Measurements from ENCODE around the gene KIAA0232. TPM values are rescaled to one million over a fixed set of nuclear protein-coding genes. Genes with fewer than 3 reads are reported as not detected.

The KIAA0232 gene
- total RNA-seq, 2 experiments from 2014 or later, result 13.5 to 14.4 TPM

DNA sequence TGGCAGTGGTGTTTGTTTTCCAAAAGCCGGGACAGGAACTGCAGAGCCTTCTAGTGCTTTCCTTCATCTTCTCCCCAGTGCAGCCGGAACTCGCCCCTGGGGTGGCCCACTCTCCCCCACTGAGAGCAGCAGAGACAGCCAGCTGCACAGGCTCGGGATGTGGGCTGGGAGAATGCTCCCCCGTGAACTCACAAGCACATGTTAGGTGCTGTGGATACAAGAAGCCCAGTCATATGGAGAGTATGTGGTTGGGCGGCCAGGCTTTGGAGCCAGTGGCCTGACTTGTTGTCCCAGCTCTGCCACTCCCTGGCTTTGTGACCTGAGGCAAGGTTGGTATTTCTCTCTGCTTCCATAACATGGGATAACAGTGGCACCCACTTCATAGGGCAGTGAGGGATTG lies 9.4 kb upstream of the KIAA0232 start:
- Mint-ChIP-seq H3K27me3 (ENCODE audit: low read depth) (no peaks in the 10 kb centered on the region), H3K36me3 (ENCODE audit: low read depth) (no peaks in the 10 kb centered on the region), H3K4me3 (no peak overlapping the region), H3K27ac (no peak overlapping the region), H3K4me1 (ENCODE audit: low read depth) (peaks cover 39% of the 10 kb centered on the region), H3K9me3 (no peaks in the 10 kb centered on the region)
- CTCF ChIA-PET, result no interaction called here
- intact Hi-C loops (cut with micrococcal nuclease), result no loop called here
- no peak for DNase-seq

DNA sequence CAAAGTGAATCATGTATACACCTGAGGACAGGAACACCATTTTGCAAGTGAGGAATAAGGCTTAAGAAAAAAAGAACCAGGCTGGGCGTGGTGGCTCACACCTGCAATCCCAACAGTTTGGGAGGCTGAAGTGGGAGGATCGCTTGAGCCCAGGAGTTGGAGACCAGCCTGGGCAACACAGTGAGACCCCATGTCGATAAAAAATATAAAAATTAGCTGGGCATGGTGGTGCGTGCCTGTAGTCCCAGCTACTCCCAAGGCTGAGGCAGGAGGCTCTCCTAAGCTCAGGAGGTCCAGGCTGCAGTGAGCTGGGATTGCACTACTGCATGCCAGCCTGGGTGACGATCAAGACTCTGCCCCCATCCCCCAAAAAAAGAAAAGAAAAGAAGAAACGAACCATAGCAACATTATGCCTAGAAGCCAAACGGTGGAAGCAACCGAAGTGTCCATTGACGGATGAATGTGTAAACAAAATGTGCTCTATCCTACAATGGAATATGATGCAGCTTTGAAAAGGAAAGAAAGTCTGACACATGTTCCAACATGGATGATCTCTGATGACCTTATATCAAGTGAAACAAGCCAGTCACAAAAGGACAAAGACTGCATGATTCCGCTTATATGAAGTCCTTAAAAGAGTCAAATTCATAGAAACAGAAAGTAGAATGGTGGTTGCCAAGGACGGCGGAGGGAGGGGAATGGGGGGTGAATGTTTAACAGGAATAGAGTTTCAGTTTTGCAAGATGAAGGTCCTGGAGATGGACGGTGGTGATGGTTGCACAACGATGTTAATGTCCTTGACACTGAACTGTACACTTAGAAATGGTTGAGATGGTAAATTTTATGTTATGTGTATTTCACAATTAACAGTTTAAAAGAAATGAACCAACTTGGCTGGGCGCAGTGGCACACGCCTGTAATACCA lies 8.6 kb upstream of the KIAA0232 start:
- H3K36me3 Mint-ChIP-seq (ENCODE audit: low read depth), result no peaks in the 10 kb centered on the region
- H3K4me3 Mint-ChIP-seq, result no peak overlapping the region
- no peaks in the 10 kb centered on the region for H3K9me3 Mint-ChIP-seq
- CTCF ChIA-PET, result no interaction called here
- peaks cover 35% of the 10 kb centered on the region for H3K4me1 Mint-ChIP-seq (ENCODE audit: low read depth)
- no peak overlapping the region for H3K27ac Mint-ChIP-seq
- intact Hi-C loops (cut with micrococcal nuclease), result no loop called here
- no peak for DNase-seq
- H3K27me3 Mint-ChIP-seq (ENCODE audit: low read depth), result no peaks in the 10 kb centered on the region

DNA sequence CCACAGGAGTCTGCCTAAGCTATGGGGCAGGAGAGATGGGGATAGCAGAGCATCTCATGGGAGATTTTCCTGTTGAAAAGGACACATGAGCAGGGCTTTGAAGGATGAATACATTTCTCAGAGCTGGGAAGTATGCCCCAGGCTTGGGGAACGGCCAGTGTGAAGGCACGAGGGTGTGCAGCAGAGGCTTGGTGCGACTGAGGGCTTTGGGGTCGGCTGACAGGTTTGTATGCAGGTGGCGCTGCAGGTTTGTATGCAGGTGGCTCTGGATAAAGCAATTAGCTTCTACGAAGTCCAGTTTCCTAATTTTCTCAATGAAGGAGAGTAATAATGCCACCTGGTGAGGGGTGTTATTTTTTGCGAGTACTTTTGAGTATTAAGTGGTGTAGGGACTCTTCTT lies 6.8 kb upstream of the KIAA0232 start:
- Mint-ChIP-seq H3K4me1 (ENCODE audit: low read depth) (peaks cover 30% of the 10 kb centered on the region), H3K4me3 (no peak overlapping the region), H3K27me3 (ENCODE audit: low read depth) (no peaks in the 10 kb centered on the region), H3K27ac (no peak overlapping the region), H3K9me3 (no peaks in the 10 kb centered on the region), H3K36me3 (ENCODE audit: low read depth) (no peaks in the 10 kb centered on the region)
- intact Hi-C loops (cut with micrococcal nuclease), result no loop called here
- CTCF ChIA-PET, result interaction anchor here (2.1 kb wide), 1 partner anchor 98 kb away, joined by 10 read pairs; no protein-coding TSS in a partner anchor
- no peak for DNase-seq

DNA sequence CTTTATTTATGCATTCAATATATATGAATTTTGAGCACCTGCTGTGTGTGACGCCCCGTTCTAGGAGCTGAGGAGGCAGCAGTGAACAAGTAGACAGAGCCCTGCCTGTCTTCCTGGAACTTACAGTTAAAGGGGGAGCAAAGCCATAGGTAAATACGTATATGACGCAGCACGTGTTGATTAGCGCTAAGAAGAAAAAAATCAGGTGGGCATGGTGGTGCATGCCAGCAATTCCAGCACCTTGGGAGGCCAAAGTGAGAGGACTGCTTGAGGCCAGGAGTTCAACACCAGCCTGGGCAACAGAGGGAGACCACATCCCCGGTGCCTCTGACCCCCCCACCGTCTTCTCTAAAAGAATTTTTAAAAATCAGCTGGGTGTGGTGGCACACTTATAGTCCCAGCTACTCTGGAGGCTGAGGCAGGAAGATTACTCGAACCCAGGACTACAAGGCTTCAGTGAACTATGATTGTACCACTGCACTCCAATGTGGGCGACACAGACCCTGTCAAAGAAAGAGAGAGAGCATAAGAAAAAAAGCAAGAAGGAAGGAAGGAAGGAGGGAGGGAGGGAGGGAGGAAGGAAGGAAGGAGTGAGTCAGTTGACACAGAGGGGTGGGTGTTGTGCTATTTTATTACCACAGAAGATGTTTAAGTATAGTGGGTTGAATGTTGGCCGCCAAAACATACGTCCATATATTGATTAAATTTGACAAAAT lies 5.4 kb upstream of the KIAA0232 start:
- Mint-ChIP-seq H3K4me3 (no peak overlapping the region), H3K27ac (peak overlapping the region; percentile 79), H3K9me3 (no peaks in the 10 kb centered on the region), H3K4me1 (ENCODE audit: low read depth) (peaks cover 38% of the 10 kb centered on the region), H3K27me3 (ENCODE audit: low read depth) (no peaks in the 10 kb centered on the region), H3K36me3 (ENCODE audit: low read depth) (no peaks in the 10 kb centered on the region)
- intact Hi-C loops (cut with micrococcal nuclease), result no loop called here
- CTCF ChIA-PET, result interaction anchor here (0.6 to 4.1 kb wide), 4 partner anchors 82 to 102 kb away, joined by 4 to 19 read pairs (median 7); no protein-coding TSS in a partner anchor
- peak; percentile 19 for DNase-seq

DNA sequence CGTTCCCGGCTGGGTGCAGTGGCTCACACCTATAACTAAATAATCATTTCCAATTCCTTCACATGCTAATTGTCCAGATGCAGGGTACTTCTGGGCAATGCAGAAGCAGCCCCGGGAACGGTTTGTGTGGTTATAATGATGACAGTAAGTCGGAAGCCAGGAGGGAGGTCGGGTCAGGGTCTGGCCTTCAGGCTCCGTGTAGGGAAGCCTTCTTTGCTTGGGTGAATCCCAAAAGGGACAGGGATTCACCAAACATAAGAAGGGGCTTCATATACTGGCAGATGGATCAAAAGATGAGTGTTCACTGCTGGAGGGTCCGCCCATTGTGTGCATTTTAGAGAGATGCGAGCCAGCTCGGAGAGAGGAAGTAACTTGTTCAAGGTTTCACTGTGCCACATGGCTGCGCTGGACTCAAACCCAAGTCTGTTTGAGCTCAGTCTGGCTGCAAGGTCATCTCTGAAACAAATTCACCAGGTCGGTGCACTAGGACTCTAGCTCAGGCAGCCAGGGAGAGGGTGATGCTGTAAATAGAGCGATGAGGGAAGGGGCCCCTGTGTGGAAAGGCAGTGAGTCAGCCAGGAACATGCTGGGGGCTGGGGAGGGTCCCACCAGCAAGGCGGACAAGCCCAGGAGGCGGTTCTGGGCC lies 4.8 kb upstream of the KIAA0232 start:
- Mint-ChIP-seq H3K27ac (peak overlapping the region; percentile 79), H3K4me1 (ENCODE audit: low read depth) (peaks cover 38% of the 10 kb centered on the region), H3K36me3 (ENCODE audit: low read depth) (no peaks in the 10 kb centered on the region), H3K9me3 (no peaks in the 10 kb centered on the region), H3K4me3 (no peak overlapping the region), H3K27me3 (ENCODE audit: low read depth) (no peaks in the 10 kb centered on the region)
- CTCF ChIA-PET, result interaction anchor here (4.1 kb wide), 1 partner anchor 96 kb away, joined by 19 read pairs; no protein-coding TSS in a partner anchor
- DNase-seq, result peak; percentile 40
- intact Hi-C loops (cut with micrococcal nuclease), result no loop called here

DNA sequence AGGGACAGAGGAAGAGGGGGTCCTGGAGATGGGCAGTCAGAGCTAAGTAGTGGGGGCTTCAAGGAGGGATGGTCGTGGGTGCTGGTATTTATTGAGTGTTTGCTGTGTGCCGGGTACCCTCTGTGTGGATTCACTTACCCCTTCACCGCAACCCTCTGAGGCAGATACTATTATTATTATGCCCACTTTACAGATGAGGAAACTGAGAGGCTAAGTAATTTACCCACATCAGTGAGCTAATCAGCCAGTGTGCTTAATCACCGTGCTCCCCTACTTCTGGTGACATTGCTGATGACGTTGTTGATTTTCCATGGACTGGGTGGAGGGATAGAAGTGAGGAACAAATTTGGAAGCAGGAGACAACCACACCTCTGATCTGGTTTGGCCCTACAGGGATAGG lies 4.1 kb upstream of the KIAA0232 start:
- Mint-ChIP-seq H3K9me3 (no peaks in the 10 kb centered on the region), H3K27ac (no peak overlapping the region), H3K4me3 (no peak overlapping the region), H3K27me3 (ENCODE audit: low read depth) (no peaks in the 10 kb centered on the region), H3K36me3 (ENCODE audit: low read depth) (no peaks in the 10 kb centered on the region), H3K4me1 (ENCODE audit: low read depth) (peaks cover 38% of the 10 kb centered on the region)
- DNase-seq, result no peak
- intact Hi-C loops (cut with micrococcal nuclease), result no loop called here
- CTCF ChIA-PET, result interaction anchor here (4.1 kb wide), 1 partner anchor 95 kb away, joined by 19 read pairs; no protein-coding TSS in a partner anchor

DNA sequence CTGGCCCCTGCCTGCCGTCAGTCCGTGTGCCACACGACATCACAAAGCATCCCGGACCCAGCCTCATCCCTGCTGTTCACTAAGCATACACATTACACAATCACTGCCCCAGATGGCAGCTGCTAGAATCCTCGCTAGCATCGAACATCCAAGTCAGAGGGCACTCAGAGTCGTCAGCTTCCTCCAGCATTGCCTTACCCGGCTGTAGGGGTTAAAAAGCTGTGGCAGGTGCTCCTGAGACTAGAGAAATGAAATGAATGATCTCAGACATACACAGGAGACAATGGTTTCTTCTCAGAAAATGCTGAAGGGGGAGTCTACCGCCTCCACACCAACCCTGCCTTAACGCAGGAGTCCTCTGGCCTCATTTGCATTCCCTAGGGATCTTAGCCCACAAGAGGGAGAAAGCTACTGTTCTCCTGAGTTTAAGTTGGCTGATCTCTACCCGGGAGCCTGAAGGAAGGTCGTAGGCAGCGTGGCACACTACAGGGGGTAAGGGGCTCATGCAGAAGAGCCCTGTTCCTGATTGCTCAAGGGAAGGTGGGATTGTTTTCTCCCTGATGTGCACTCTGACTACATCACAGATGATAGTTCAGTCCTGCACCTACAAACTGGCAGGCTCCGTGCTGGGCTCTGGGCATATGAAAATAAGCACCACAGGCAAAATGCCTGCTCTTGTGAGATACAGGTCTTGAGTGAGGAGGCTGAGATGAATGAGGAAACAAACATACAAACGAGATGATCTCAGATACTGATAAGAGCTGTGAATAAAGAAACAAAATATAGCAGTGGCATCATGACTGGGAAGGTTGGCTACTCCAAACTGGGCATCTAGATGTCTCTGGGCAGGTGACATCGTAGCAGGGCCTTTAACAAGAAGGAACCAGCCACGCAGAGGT lies 2.6 kb upstream of the KIAA0232 start:
- intact Hi-C loops (cut with micrococcal nuclease), result no loop called here
- H3K27ac Mint-ChIP-seq, result peak overlapping the region; percentile 0
- H3K36me3 Mint-ChIP-seq (ENCODE audit: low read depth), result no peaks in the 10 kb centered on the region
- CTCF ChIA-PET, result interaction anchor here (0.5 to 4.1 kb wide), 3 partner anchors 93 to 323 kb away, joined by 3 to 19 read pairs (median 4); no protein-coding TSS in a partner anchor
- no peak for DNase-seq
- no peaks in the 10 kb centered on the region for H3K9me3 Mint-ChIP-seq
- H3K4me1 Mint-ChIP-seq (ENCODE audit: low read depth), result peaks cover 48% of the 10 kb centered on the region
- H3K4me3 Mint-ChIP-seq, result no peak overlapping the region
- no peaks in the 10 kb centered on the region for H3K27me3 Mint-ChIP-seq (ENCODE audit: low read depth)

DNA sequence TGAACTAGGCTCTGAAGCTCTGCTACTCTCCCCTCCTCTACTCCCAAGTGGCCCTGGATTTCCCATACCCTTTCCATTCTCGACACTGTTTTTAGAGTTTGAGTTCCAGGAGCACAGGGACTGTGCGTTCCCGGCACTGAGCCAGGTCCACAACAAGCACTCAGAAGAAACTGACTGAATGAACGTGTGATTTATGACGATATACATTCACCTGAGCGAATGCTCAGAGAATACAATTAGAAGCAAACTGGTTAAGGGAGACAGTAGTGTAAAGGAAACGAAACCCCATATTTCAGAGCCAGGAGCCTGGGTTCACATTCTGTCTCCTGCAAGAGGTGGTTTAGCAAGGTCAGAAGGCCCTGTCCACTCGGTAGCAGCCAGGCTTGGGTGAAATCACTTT lies 1.4 kb upstream of the KIAA0232 start:
- Mint-ChIP-seq H3K27ac (no peak overlapping the region), H3K36me3 (ENCODE audit: low read depth) (no peaks in the 10 kb centered on the region), H3K27me3 (ENCODE audit: low read depth) (no peaks in the 10 kb centered on the region), H3K4me3 (peak overlapping the region; percentile 63), H3K4me1 (ENCODE audit: low read depth) (peaks cover 53% of the 10 kb centered on the region), H3K9me3 (no peaks in the 10 kb centered on the region)
- intact Hi-C loops (cut with micrococcal nuclease), result no loop called here
- CTCF ChIA-PET, result interaction anchor here (0.7 to 4.1 kb wide), 5 partner anchors 15 to 1200 kb away, joined by 3 to 19 read pairs (median 4); no protein-coding TSS in a partner anchor
- DNase-seq, result no peak

DNA sequence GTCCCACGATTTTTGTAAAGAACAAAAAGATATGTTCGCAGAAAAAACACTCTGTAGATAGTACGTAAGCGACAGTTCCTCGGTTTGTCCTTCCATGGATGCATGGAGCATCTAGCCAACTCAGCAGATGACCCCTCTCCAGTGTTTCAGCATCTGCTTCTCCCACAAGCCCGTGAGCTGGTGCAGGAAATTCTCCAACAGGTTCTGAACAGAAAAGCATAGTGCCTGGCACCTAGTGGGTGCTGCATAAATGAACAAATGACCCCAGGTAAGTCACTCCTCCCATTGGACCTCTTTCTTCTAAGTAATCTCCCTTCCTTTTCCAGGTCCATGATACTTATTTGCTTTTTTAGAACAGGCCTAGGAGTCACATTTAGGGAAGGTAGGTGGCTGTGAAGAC lies 966 bp upstream of the KIAA0232 start:
- CTCF ChIA-PET, result interaction anchor here (0.8 to 4.1 kb wide), 6 partner anchors 13 to 321 kb away, joined by 3 to 19 read pairs (median 4); no protein-coding TSS in a partner anchor

DNA sequence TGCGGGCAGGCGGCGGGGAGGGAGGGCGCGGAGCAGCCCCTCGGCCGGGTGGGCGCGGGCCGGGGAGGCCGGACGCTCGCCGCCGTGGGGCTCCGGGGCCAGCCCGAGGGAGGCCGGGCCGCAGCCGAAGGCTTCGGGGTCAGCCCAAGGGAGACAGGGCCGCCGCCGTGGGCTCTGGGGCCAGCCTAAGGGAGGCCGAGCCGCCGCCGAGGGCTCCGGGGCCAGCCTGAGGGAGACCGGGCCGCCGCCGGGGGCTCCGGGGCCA lies 251 bp downstream of the KIAA0232 start:
- H3K27me3 Mint-ChIP-seq (ENCODE audit: low read depth), result no peaks in the 10 kb centered on the region
- CTCF ChIA-PET, result no interaction called here
- intact Hi-C loops (cut with micrococcal nuclease), result loop anchor here (1.0 to 2.0 kb wide), 12 partner anchors 66 to 514 kb away; partner anchors contain the start of genes BLOC1S4, GRPEL1, MAN2B2 and MRFAP1
- no peaks in the 10 kb centered on the region for H3K9me3 Mint-ChIP-seq
- no peak overlapping the region for H3K4me3 Mint-ChIP-seq
- H3K4me1 Mint-ChIP-seq (ENCODE audit: low read depth), result peaks cover 51% of the 10 kb centered on the region
- peaks cover 1% of the 10 kb centered on the region for H3K36me3 Mint-ChIP-seq (ENCODE audit: low read depth)
- no peak overlapping the region for H3K27ac Mint-ChIP-seq
- DNase-seq, result no peak

More for the DNA sequence above, 966 bp upstream of the KIAA0232 start:
- H3K4me3 Mint-ChIP-seq, result peak overlapping the region; percentile 63
- H3K36me3 Mint-ChIP-seq (ENCODE audit: low read depth), result no peaks in the 10 kb centered on the region
- intact Hi-C loops (cut with micrococcal nuclease), result no loop called here
- no peaks in the 10 kb centered on the region for H3K27me3 Mint-ChIP-seq (ENCODE audit: low read depth)
- H3K4me1 Mint-ChIP-seq (ENCODE audit: low read depth), result peaks cover 56% of the 10 kb centered on the region
- H3K9me3 Mint-ChIP-seq, result no peaks in the 10 kb centered on the region
- DNase-seq, result no peak
- no peak overlapping the region for H3K27ac Mint-ChIP-seq
